Adrenal gland (tissue), 12 donors: Measurements from ENCODE around the gene CNOT8. TPM values are rescaled to one million over a fixed set of nuclear protein-coding genes. Genes with fewer than 3 reads are reported as not detected.

Experiments used
- DNase-seq, 7 donors: peaks; one replicate each; pipeline ENCODE4 v3.0.0-alpha.2; 2019 to 2020
- H3K27ac ChIP-seq, 5 donors: fragments of 200-600 bp; sonication (generic) in 4 of 5; 1 replicate in 3 of 5; 2 replicates in 2 of 5; pipeline versions ENCODE4 v1.5.1 to v1.8.0; 2016 to 2020; ENCODE audit warnings: mild to moderate bottlenecking in 1 of 5
- H3K27me3 ChIP-seq: fragments of 200-600 bp; 2 replicates; pipeline ENCODE4 v1.8.0; 2021
- H3K36me3 ChIP-seq, 2 donors: fragments of 200-600 bp; replicated peaks in 1 of 2; 1 replicate in 1 of 2; 2 replicates in 1 of 2; pipeline versions ENCODE4 v1.5.1 to v1.8.0; 2018 to 2022
- H3K4me1 ChIP-seq, 2 donors: fragments of 200-600 bp; replicated peaks in 1 of 2; 1 replicate in 1 of 2; 2 replicates in 1 of 2; pipeline versions ENCODE4 v1.5.1 to v1.8.0; 2018 to 2021
- H3K4me3 ChIP-seq, 4 donors: fragments of 200-600 bp; sonication (generic) in 3 of 4; one replicate each; pipeline ENCODE4 v1.5.1; 2016 to 2018
- H3K9me3 ChIP-seq, 3 donors: fragments of 200-600 bp; sonication (generic) in 1 of 3; replicated peaks in 1 of 3; 1 replicate in 2 of 3; 2 replicates in 1 of 3; pipeline versions ENCODE4 v1.5.1 to v1.8.0; 2016 to 2021
- POLR2A ChIP-seq, 2 donors: fragments of 450-650 bp; IDR thresholded peaks; one replicate each; pipeline ENCODE4 v1.6.1; 2017; ENCODE audit warnings: antibody characterized with exemption in 2 of 2, mild to moderate bottlenecking in 2 of 2, moderate library complexity in 1 of 2
- WGBS, 4 donors: extraction: QIAGEN DNeasy Blood & Tissue Kit in 2 of 4; methylation state at CpG; one replicate each; pipeline versions ENCODE4 v1.1.5 to v1.1.7; 2013 to 2017; 5-methylcytosine and 5-hydroxymethylcytosine counted together
- intact Hi-C, 2 donors: fragments of 100-400 bp; cut with DNase I; formaldehyde crosslinking; loops; one replicate each; pipeline versions ENCODE4 v1.14.1 to v1.15.0; 2022 to 2023
- polyA plus RNA-seq, 3 donors: library from polyadenylated mRNA; stranded (reverse); fragments of 200-250 nt in 2 of 3; fragments of 350-450 nt in 1 of 3; fragmentation: Illumina TruSeq in 1 of 3; extraction: RNeasy Lipid Tissue Mini Kit (QIAGEN cat#74804) in 1 of 3; gene quantifications; one replicate each; pipeline ENCODE4 v1.2.3, GENCODE V29; 2013 to 2014
- total RNA-seq, 9 donors: library from RNA; depleted of rRNA in 4 of 9; stranded (reverse); fragments of >200 nt in 4 of 9; fragments of 120-200 nt in 1 of 9; fragmentation: NEBNext Ultra II Directional in 1 of 9; extraction: Animal tissue kit (Norgen Biotek cat#: 25700) in 1 of 9; gene quantifications; one replicate each; pipeline versions ENCODE4 v1.1.0 to v1.2.4, GENCODE V29; 2013 to 2023
- TF ChIP-seq, protein P1 (sequence below), 6 experiments: fragments of 450-650 bp in 4 of 6; fragments of 200-600 bp in 2 of 6; sonication (generic) in 1 of 6; IDR thresholded peaks; 1 replicate in 5 of 6; 2 replicates in 1 of 6; pipeline versions ENCODE4 v1.5.1 to v1.8.0; 2016 to 2021; ENCODE audit warnings: antibody characterized with exemption in 6 of 6, mild to moderate bottlenecking in 2 of 6, moderate library complexity in 1 of 6
- donor health status: healthy with polysubstance abuse.
- donor health status: Bipolar disorder and iron deficiency.
- donor health status: DM: yes; HTN: yes; CAD: no.
- donor health status: DM: no; HTN: no; CAD: no.
- donor health status: DM: no; HTN: no; CAD: no.
- donor health status: DM: yes; HTN: yes; CAD: no.

Gene CNOT8
- total and polyA plus RNA-seq, 12 donors = 25.6 to 109 (median 67.6) TPM

DNA sequence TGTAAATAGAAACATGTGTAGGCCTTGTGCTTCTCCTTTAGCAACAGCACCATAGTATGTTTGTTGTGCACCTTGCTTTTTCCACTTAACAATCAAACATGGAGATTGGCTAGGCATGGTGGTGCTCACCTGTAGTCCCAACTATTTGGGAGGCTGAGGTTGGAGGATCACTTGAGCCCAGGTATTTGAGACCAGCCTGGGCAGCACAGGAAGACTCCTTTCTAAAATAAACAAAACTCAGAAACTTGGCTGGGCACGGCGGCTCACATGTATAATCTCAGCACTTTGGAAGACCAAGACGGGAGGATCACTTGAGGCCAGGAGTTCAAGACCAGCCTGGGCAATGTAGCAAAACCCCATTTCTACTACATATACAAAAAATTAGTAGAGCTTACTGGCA, 7.1 kb upstream of the CNOT8 start:
- no peak for TF ChIP-seq POLR2A (IDR thresholded peaks at IDR 0.05)
- TF ChIP-seq, protein P1, sequence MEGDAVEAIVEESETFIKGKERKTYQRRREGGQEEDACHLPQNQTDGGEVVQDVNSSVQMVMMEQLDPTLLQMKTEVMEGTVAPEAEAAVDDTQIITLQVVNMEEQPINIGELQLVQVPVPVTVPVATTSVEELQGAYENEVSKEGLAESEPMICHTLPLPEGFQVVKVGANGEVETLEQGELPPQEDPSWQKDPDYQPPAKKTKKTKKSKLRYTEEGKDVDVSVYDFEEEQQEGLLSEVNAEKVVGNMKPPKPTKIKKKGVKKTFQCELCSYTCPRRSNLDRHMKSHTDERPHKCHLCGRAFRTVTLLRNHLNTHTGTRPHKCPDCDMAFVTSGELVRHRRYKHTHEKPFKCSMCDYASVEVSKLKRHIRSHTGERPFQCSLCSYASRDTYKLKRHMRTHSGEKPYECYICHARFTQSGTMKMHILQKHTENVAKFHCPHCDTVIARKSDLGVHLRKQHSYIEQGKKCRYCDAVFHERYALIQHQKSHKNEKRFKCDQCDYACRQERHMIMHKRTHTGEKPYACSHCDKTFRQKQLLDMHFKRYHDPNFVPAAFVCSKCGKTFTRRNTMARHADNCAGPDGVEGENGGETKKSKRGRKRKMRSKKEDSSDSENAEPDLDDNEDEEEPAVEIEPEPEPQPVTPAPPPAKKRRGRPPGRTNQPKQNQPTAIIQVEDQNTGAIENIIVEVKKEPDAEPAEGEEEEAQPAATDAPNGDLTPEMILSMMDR (IDR thresholded peaks at IDR 0.05) = no peak

DNA sequence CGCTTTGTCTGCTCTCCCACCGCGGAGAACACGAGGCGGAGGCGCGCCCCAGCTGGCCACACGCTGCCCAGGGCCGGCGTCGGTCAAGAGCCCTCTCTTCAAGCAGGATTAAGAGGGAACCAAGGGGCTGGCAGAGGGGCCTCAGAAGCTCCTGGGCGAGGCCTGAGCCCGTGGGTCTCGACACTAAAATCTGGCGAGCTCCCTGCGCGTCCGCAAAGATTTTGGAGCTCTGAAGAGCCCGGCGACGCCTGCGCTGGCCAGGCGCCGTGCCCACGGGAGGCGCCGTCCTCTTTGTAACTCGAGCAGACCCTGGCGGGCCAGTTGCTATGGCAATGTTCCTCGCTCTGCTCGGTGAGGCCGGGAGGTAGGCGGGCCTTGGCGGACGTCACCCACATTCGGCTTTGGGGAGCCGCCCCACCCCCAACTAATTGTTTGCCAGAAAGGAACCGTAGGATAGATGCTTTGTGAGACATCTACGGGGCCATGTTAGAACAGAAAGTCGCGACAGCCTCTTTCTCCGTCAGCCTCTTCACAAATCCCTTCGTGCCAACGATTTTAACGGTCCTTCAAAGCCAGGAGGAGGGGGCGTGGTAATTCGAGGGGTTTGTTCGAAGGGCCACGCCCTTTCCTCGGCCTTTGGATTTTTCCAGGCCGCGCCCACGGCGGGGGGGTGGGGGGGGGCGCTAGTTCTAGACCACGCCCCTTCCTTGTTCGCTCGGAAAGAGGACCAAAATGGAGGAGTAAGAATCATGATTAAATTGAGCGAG, 714 bp upstream of the CNOT8 start:
- 0% methylated on average over 10 to 59 of the region's 59 CpGs for WGBS, 4 donors
- H3K4me3 ChIP-seq = peak overlapping the region; percentile 7 to 88 (median 52)
- H3K27ac ChIP-seq = peak overlapping the region; percentile 90 to 100 (median 99)
- TF ChIP-seq, protein P1 (IDR thresholded peaks at IDR 0.05) = peak in 2 of 6 experiments; percentile 14 to 15
- peak in 1 of 2 donors; percentile 87 for TF ChIP-seq POLR2A (IDR thresholded peaks at IDR 0.05)
- peak; percentile 95 to 98 (median 98) for DNase-seq
- H3K4me1 ChIP-seq = peaks cover 28 to 43% of the 10 kb centered on the region in 2 donors
- no peaks in the 10 kb centered on the region for H3K9me3 ChIP-seq
- no peaks in the 10 kb centered on the region for H3K36me3 ChIP-seq
- intact Hi-C loops = no loop called here
- no peaks in the 10 kb centered on the region for H3K27me3 ChIP-seq

More for the DNA sequence above, 7.1 kb upstream of the CNOT8 start:
- Histone ChIP-seq H3K27me3 (no peaks in the 10 kb centered on the region), H3K4me1 (peaks cover 0 to 30% of the 10 kb centered on the region in 2 donors), H3K36me3 (no peaks in the 10 kb centered on the region), H3K27ac (peak overlapping the region in 3 of 5 donors; percentile 72 to 90 (median 83)), H3K4me3 (no peak overlapping the region), H3K9me3 (no peaks in the 10 kb centered on the region)
- intact Hi-C loops = no loop called here
- peak in 2 of 7 donors; percentile 14 to 50 for DNase-seq
- 89 to 93% (median 90%) methylated on average over 3 of the region's 3 CpGs for WGBS, 4 donors

DNA sequence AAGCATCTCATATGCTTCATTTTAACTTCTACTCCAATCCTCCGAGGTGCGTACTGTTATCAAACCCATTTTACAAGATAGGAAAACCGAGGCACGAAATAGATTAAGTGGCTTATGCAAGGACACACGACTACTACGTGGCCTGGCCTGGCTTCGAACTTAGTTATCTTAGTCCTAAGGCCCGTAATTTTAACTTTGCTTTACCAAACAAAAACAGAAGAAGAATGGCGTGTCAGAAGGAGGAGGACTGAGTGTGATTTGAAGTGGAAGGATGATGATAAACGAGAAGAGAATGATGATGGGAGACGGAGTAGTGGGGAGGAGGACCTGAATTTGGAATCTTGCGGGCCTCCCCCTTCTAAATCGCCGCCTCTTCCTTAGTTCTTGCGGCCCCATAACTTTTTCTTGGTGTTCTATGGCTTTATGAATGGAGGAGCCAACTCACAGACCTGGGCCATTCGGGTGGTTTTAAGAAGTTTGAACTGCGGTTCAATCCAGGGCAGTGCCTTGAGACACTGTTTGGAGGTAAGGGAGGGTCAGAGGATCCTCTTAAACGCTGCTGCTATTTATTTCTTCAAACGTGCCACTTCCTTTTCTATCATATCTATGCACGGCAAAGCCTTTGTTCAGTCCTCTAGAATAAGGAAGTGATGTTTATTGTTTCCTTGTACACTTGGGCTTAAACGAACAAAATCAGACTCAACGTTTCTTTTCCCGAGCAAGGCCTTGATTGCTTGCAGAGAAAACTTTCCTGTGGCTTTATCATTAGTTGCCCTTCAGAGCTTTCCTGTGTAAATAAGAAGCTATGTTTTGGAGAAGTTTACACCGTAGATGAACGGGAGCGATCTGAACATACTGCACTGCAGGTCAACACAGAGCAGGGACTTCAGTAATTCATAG, 795 bp downstream of the CNOT8 start:
- Histone ChIP-seq H3K27me3 (no peaks in the 10 kb centered on the region), H3K27ac (peak overlapping the region; percentile 90 to 100 (median 99)), H3K4me3 (peak overlapping the region in 3 of 4 donors; percentile 27 to 88 (median 81)), H3K9me3 (no peaks in the 10 kb centered on the region), H3K4me1 (peaks cover 28 to 44% of the 10 kb centered on the region in 2 donors), H3K36me3 (peaks cover 0 to under 1% of the 10 kb centered on the region in 2 donors)
- 1% methylated on average over 26 of the region's 26 CpGs for WGBS, 4 donors
- intact Hi-C loops = no loop called here
- TF ChIP-seq, protein P1 (IDR thresholded peaks at IDR 0.05) = no peak
- TF ChIP-seq POLR2A (IDR thresholded peaks at IDR 0.05) = peak in 1 of 2 donors; percentile 16
- DNase-seq = peak in 1 of 7 donors; percentile 52

DNA sequence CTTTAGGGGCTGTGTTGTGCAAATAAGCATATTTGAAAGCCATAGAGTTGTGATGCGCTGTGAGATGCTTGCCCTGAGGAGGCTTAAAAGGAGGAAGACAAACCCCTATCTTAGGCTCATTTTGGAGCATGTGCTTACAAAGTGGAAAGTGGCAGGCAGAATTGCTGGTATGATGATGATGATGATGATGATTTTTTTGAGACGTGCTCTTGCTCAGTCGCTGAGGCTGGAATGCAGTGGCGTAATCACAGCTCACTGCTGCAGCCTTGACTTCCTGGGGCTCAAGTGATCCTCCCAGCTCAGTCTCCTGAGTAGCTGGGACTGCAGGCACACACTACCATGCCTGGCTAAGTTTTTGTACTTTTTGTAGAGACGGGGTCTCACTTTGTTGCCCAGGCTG, 1.7 kb downstream of the CNOT8 start:
- intact Hi-C loops = loop anchor here in 1 of 2 donors (10.0 kb wide), 1 partner anchor 75 kb away; the partner anchor contains the start of gene GEMIN5
- TF ChIP-seq, protein P1 (IDR thresholded peaks at IDR 0.05) = no peak
- peak in 1 of 2 donors; percentile 97 for TF ChIP-seq POLR2A (IDR thresholded peaks at IDR 0.05)
- H3K36me3 ChIP-seq = peaks cover 0 to 10% of the 10 kb centered on the region in 2 donors

More for the DNA sequence above, 1.7 kb downstream of the CNOT8 start:
- 14 to 22% (median 16%) methylated on average over 5 of the region's 5 CpGs for WGBS, 4 donors
- Histone ChIP-seq H3K27ac (peak overlapping the region; percentile 90 to 100 (median 99)), H3K27me3 (no peaks in the 10 kb centered on the region), H3K4me1 (peaks cover 28 to 44% of the 10 kb centered on the region in 2 donors), H3K4me3 (peak overlapping the region in 2 of 4 donors; percentile 81 to 88), H3K9me3 (no peaks in the 10 kb centered on the region)
- peak; percentile 70 to 92 (median 84) for DNase-seq
